K562 (cell line): ENCODE data around the gene NEB. TPM values are rescaled to one million over a fixed set of nuclear protein-coding genes. Genes with fewer than 3 reads are reported as not detected.

Source experiments
- ATAC-seq: fragments of 200-7000 bp; cut with Tn5 transposase; 3 replicates; pipeline ENCODE4 v1.9.1; 2020; ENCODE audit warnings: moderate library complexity
- BruUV-seq: library from RNA; stranded (reverse); fragments of 400-500 nt; replicated peaks from 2 replicates; lab custom pipeline; 2021; lab: Mats Ljungman, UMichigan
- CTCF ChIA-PET: fragments of 300-600 bp; formaldehyde crosslinking; extraction: SDS; loops from one replicate; lab custom pipeline; 2021; ENCODE audit warnings: low intra/inter-chr PET ratio; lab: Yijun Ruan, JAX
- POLR2A ChIA-PET: fragments of 300-600, 350-650 bp; sonication (Branson Sonifier 250); formaldehyde crosslinking; extraction: SDS; loops from one replicate; lab custom pipeline; 2021; ENCODE audit warnings: antibody characterized with exemption, inconsistent platforms; lab: Yijun Ruan, JAX
- DNase-seq, 4 experiments: peaks; one replicate each; pipeline versions ENCODE4 v3.0.0 to v3.0.0-alpha.2; 2011 to 2018; ENCODE audit warnings: low spot score in 3 of 4, mixed read lengths in 3 of 4; ENCODE audit errors: extremely low read depth in 1 of 4
- FAIRE-seq: peaks from 2 replicates; lab custom pipeline; 2011; peaks lifted over from hg19 to GRCh38; lab: Jason Lieb, UNC
- H2AFZ ChIP-seq: 2 replicates; pipeline ENCODE4 v1.6.0; 2011; ENCODE audit warnings: low read depth, low read length, control low read depth, inconsistent platforms
- H3K27ac ChIP-seq: fragments of 200-600 bp; 3 replicates; pipeline ENCODE4 v1.8.0; 2011; ENCODE audit warnings: low read depth, mild to moderate bottlenecking, control low read depth, inconsistent platforms, low read length, moderate library complexity, mixed read lengths; ENCODE audit errors: extremely low read depth
- H3K27me3 ChIP-seq, 2 experiments: fragments of 300-600 bp in 1 of 2; 2 replicates in 1 of 2; 3 replicates in 1 of 2; pipeline versions ENCODE4 v1.6.0 to v1.8.0; 2011; ENCODE audit warnings: inconsistent platforms in 2 of 2, low read length in 2 of 2, mild to moderate bottlenecking in 1 of 2, mixed read lengths in 1 of 2, moderate library complexity in 1 of 2; ENCODE audit not compliant: control insufficient read depth in 2 of 2, insufficient read depth in 2 of 2
- H3K36me3 ChIP-seq: fragments of 300-600 bp; 3 replicates; pipeline ENCODE4 v1.8.0; 2011; ENCODE audit warnings: mild to moderate bottlenecking, low read length, inconsistent platforms; ENCODE audit not compliant: control insufficient read depth, insufficient read depth
- H3K4me1 ChIP-seq, 2 experiments: fragments of 200-600 bp in 1 of 2; replicated peaks in 1 of 2; 2 replicates in 1 of 2; 3 replicates in 1 of 2; pipeline versions ENCODE4 v1.5.1 to v1.8.0; 2011; ENCODE audit warnings: inconsistent platforms in 2 of 2, low read length in 2 of 2, mild to moderate bottlenecking in 1 of 2, mixed read lengths in 1 of 2, moderate library complexity in 1 of 2; ENCODE audit not compliant: control insufficient read depth in 2 of 2, insufficient read depth in 2 of 2
- H3K4me2 ChIP-seq: 2 replicates; pipeline ENCODE4 v1.6.1; 2011; ENCODE audit warnings: low read length, control low read depth, inconsistent platforms, mixed read lengths; ENCODE audit not compliant: insufficient read depth
- H3K4me3 ChIP-seq: fragments of 200-600 bp; sonication (generic), shearing (Covaris generic); 2 replicates; pipeline ENCODE4 v1.5.1; 2016; ENCODE audit warnings: control low read depth, inconsistent platforms
- H3K79me2 ChIP-seq: fragments of 200-600 bp; 3 replicates; pipeline ENCODE4 v1.8.0; 2011; ENCODE audit warnings: low read length, inconsistent platforms; ENCODE audit not compliant: control insufficient read depth, insufficient read depth
- H3K9ac ChIP-seq, 2 experiments: 2 replicates each; pipeline versions ENCODE4 v1.6.0 to v1.6.1; 2011; ENCODE audit warnings: low read depth in 2 of 2, low read length in 2 of 2, control low read depth in 1 of 2, inconsistent platforms in 1 of 2, mild to moderate bottlenecking in 1 of 2, mixed read lengths in 1 of 2; ENCODE audit not compliant: insufficient read depth in 1 of 2
- H3K9me1 ChIP-seq: one replicate; pipeline ENCODE4 v1.6.0; 2011; ENCODE audit warnings: inconsistent platforms, mild to moderate bottlenecking, low read length, moderate library complexity; ENCODE audit not compliant: control insufficient read depth, insufficient read depth
- H3K9me3 ChIP-seq: replicated peaks from 2 replicates; pipeline ENCODE4 v1.5.1; 2011; ENCODE audit warnings: low read depth, low read length, inconsistent platforms; ENCODE audit not compliant: control insufficient read depth, insufficient read depth
- H4K20me1 ChIP-seq: replicated peaks from 2 replicates; pipeline ENCODE4 v1.6.1; 2011; ENCODE audit warnings: low read length, inconsistent platforms, mixed read lengths; ENCODE audit not compliant: control insufficient read depth, insufficient read depth
- CBFA2T3 ChIP-seq: fragments of 450-650 bp; IDR thresholded peaks from 2 replicates; pipeline ENCODE4 v1.6.1; 2017
- FIP1L1 ChIP-seq: fragments of 200-400 bp; formaldehyde crosslinking; IDR thresholded peaks from 2 replicates; pipeline ENCODE4 v1.6.1; 2018; ENCODE audit warnings: mild to moderate bottlenecking, low read depth, low read length; ENCODE audit not compliant: poor library complexity, severe bottlenecking
- FOXJ2 ChIP-seq: fragments of 200-800 bp; sonication (Bioruptor generic); IDR thresholded peaks from 2 replicates; pipeline ENCODE4 v1.6.1; 2016; ENCODE audit warnings: missing genetic modification characterization, missing compliant biosample characterization
- KLF13 ChIP-seq: fragments of 450-650 bp; IDR thresholded peaks from 2 replicates; pipeline ENCODE4 v1.6.1; 2016; ENCODE audit warnings: missing genetic modification characterization, low read depth, mild to moderate bottlenecking, missing compliant biosample characterization, moderate library complexity, borderline replicate concordance
- MCM2 ChIP-seq: fragments of 450-650 bp; IDR thresholded peaks from 2 replicates; pipeline ENCODE4 v1.6.1; 2017; ENCODE audit warnings: low read depth, mild to moderate bottlenecking
- NFRKB ChIP-seq: fragments of 450-650 bp; IDR thresholded peaks from 2 replicates; pipeline ENCODE4 v1.6.1; 2016; ENCODE audit warnings: low read depth
- NR2F6 ChIP-seq: fragments of 450-650 bp; formaldehyde crosslinking; IDR thresholded peaks from 2 replicates; pipeline ENCODE4 v1.4.0; 2020; ENCODE audit warnings: mild to moderate bottlenecking
- SLC30A9 ChIP-seq: fragments of 250-450 bp; sonication (Bioruptor Pico); IDR thresholded peaks from 2 replicates; pipeline ENCODE4 v1.8.0; 2022; ENCODE audit warnings: mild to moderate bottlenecking, moderate library complexity
- TAF9B ChIP-seq: fragments of 450-650 bp; IDR thresholded peaks from 2 replicates; pipeline ENCODE4 v1.6.1; 2018; ENCODE audit warnings: mild to moderate bottlenecking; ENCODE audit not compliant: partially characterized antibody
- WGBS: fragments of 100-300 bp; shearing (Covaris generic); methylation state at CpG from one replicate; pipeline ENCODE4 v1.1.6; 2016; ENCODE audit warnings: low coverage, mixed read lengths; ENCODE audit not compliant: insufficient coverage; ENCODE audit errors: missing lambda C conversion rate; 5-methylcytosine and 5-hydroxymethylcytosine counted together
- in situ Hi-C: fragments of 300-500 bp; cut with MboI; formaldehyde crosslinking; loops from 4 replicates; pipeline ENCODE4 v1.15.0; 2018; ENCODE audit warnings: inconsistent platforms, mixed read lengths
- intact Hi-C: fragments of 100-400 bp; cut with micrococcal nuclease; formaldehyde crosslinking; loops from 2 replicates; pipeline ENCODE4 v1.14.2; 2022
- polyA plus RNA-seq, 8 experiments: library from polyadenylated mRNA; depleted of rRNA in 4 of 8; stranded (reverse) in 5 of 8; unstranded in 3 of 8; fragments of >200 nt; fragmentation: Nextera tagmentation in 2 of 8; fragmentation: Illumina TruSeq in 1 of 8; extraction: Ambion mirVana in 2 of 8; extraction: Trizol in 1 of 8; gene quantifications; 2 replicates each; pipeline versions ENCODE4 v1.2.1 to v1.2.3, GENCODE V29; 2011 to 2014; ENCODE audit warnings: inconsistent platforms in 1 of 8, missing spikeins in 1 of 8
- total RNA-seq, 7 experiments: library from RNA; depleted of rRNA in 6 of 7; stranded (reverse); fragments of >200 nt in 6 of 7; fragmentation: Illumina TruSeq in 2 of 7; extraction: Trizol in 2 of 7; gene quantifications; 2 replicates each; pipeline versions ENCODE4 v1.2.1 to v1.2.3, GENCODE V29; 2011 to 2021; ENCODE audit warnings: low replicate concordance in 1 of 7

Gene NEB
- total and polyA plus RNA-seq, 9 of the 15 experiments (the other 6 are each of a cell fraction or from before 2014, with no cell fraction given), result 1.7 to 3.8 (median 2.9) TPM

DNA sequence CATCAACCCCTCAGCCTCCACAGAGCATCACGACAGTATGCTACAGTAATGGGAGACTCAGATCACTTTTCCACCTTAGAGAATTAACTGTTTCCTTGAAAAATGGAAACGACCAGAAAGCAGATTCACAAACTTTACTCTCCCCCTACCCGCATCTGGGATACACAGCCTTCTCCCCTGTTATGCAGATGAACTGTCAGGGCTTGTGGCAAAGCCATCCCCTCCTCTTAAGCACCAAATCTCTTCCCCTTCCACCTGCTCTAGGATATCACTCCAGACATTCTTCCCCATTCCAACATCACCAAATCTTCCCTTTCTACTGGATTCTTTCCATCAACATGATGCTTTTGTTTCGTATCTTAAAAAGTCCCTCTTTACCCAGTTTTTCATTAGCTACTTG, 26.4 kb downstream of the NEB start:
- no peaks in the 10 kb centered on the region for H3K36me3 ChIP-seq
- WGBS, result 15% methylated on average over 4 of the region's 4 CpGs
- no peaks in the 10 kb centered on the region for H3K9me1 ChIP-seq
- no peak for TF ChIP-seq NR2F6 (CRISPR knock-in tag)
- TF ChIP-seq MCM2, result no peak
- TF ChIP-seq KLF13, result no peak
- no peak for TF ChIP-seq FOXJ2 (tag)
- TF ChIP-seq NFRKB, result no peak
- TF ChIP-seq SLC30A9 (CRISPR knock-in tag), result no peak
- no peak for TF ChIP-seq CBFA2T3
- no peak for TF ChIP-seq FIP1L1
- no peak for TF ChIP-seq TAF9B
- DNase-seq (no peak), ATAC-seq (no peak), FAIRE-seq (no peak)
- no peak overlapping the region for H3K9ac ChIP-seq
- H3K4me1 ChIP-seq, result peaks cover 0 to 4% of the 10 kb centered on the region in 2 experiments; a peak in 4 of 5 replicates
- no peaks in the 10 kb centered on the region for H3K9me3 ChIP-seq
- H3K27ac ChIP-seq, result no peak overlapping the region
- H4K20me1 ChIP-seq, result no peaks in the 10 kb centered on the region
- BruUV-seq, result no TSS peak
- intact Hi-C loops, result no loop called here
- in situ Hi-C loops, result no loop called here
- H3K27me3 ChIP-seq, result no peaks in the 10 kb centered on the region
- no peak overlapping the region for H3K4me3 ChIP-seq
- no peak overlapping the region for H2AFZ ChIP-seq
- CTCF ChIA-PET, result no interaction called here
- POLR2A ChIA-PET, result no interaction called here
- H3K79me2 ChIP-seq, result no peaks in the 10 kb centered on the region
- no peak overlapping the region for H3K4me2 ChIP-seq
